Measurements from ENCODE around the gene MPDU1. TPM values are rescaled to one million over a fixed set of nuclear protein-coding genes. Genes with fewer than 3 reads are reported as not detected.

The MPDU1 gene
- total and polyA plus RNA-seq, 2 of the 13 experiments (the other 11 are each of a cell fraction or from before 2014, with no cell fraction given) = 112 to 167 TPM

DNA sequence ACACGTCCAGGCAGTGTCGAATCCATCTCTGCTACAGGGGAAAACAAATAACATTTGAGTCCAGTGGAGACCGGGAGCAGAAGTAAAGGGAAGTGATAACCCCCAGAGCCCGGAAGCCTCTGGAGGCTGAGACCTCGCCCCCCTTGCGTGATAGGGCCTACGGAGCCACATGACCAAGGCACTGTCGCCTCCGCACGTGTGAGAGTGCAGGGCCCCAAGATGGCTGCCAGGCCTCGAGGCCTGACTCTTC lies 11.4 kb upstream of the MPDU1 start (continued):
- TF ChIP-seq ZNF878 (CRISPR knock-in tag; IDR thresholded peaks at IDR 0.05) (no peak), ZNF569 (CRISPR knock-in tag; IDR thresholded peaks at IDR 0.05; ENCODE audit: borderline replicate concordance) (no peak), ZNF484 (CRISPR knock-in tag; IDR thresholded peaks at IDR 0.05; ENCODE audit: borderline replicate concordance, low read depth) (no peak), TOE1 (CRISPR knock-in tag; IDR thresholded peaks at IDR 0.05) (no peak; the same call in 1 of the 2 replicates), ZNF598 (CRISPR knock-in tag; IDR thresholded peaks at IDR 0.05; ENCODE audit: borderline replicate concordance) (peak; percentile 87; the same call in 1 of the 2 replicates), DNMT3B (CRISPR knock-in tag; conservative IDR thresholded peaks at IDR 0.05) (peak; percentile 88), JDP2 (CRISPR knock-in tag; IDR thresholded peaks at IDR 0.05; ENCODE audit: borderline replicate concordance) (no peak), ZNF614 (CRISPR knock-in tag; IDR thresholded peaks at IDR 0.05; ENCODE audit: borderline replicate concordance) (peak; percentile 56; the same call in 1 of the 2 replicates), GFI1 (CRISPR knock-in tag; IDR thresholded peaks at IDR 0.05; ENCODE audit: borderline replicate concordance) (no peak), ZNF292 (CRISPR knock-in tag; IDR thresholded peaks at IDR 0.05; ENCODE audit: borderline replicate concordance, low read depth) (no peak), ZNF350 (CRISPR knock-in tag; IDR thresholded peaks at IDR 0.05; ENCODE audit: borderline replicate concordance, low read depth) (no peak; the same call in 1 of the 2 replicates), GTF3A (CRISPR knock-in tag; conservative IDR thresholded peaks at IDR 0.05) (no peak; the same call in 1 of the 2 replicates), SNRNP70 (IDR thresholded peaks at IDR 0.05; ENCODE audit: low read depth, low read length) (no peak), ZNF792 (CRISPR knock-in tag; IDR thresholded peaks at IDR 0.05) (no peak), MTF1 (CRISPR knock-in tag; IDR thresholded peaks at IDR 0.05) (no peak), ZNF589 (CRISPR knock-in tag; conservative IDR thresholded peaks at IDR 0.05) (no peak; the same call in 1 of the 2 replicates), RARG (CRISPR knock-in tag; IDR thresholded peaks at IDR 0.05; ENCODE audit: low read depth) (no peak)
- TF ChIP-seq, protein P1, sequence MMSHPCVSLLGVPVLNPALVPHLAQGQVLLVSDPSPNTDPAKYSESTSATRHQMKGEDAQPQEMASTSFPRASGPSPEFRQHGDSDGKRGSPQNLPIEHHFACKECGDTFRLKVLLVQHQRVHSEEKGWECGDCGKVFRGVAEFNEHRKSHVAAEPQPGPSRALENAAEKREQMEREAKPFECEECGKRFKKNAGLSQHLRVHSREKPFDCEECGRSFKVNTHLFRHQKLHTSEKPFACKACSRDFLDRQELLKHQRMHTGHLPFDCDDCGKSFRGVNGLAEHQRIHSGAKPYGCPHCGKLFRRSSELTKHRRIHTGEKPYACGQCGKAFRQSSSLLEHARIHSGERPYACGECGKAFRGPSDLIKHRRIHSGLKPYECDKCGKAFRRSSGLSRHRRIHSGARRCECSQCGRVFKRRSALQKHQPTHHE (CRISPR knock-in tag; IDR thresholded peaks at IDR 0.05; ENCODE audit: borderline replicate concordance) = no peak
- TF ChIP-seq, protein P2, sequence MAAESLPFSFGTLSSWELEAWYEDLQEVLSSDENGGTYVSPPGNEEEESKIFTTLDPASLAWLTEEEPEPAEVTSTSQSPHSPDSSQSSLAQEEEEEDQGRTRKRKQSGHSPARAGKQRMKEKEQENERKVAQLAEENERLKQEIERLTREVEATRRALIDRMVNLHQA (CRISPR knock-in tag; IDR thresholded peaks at IDR 0.05) = no peak
- TF ChIP-seq, protein P3, sequence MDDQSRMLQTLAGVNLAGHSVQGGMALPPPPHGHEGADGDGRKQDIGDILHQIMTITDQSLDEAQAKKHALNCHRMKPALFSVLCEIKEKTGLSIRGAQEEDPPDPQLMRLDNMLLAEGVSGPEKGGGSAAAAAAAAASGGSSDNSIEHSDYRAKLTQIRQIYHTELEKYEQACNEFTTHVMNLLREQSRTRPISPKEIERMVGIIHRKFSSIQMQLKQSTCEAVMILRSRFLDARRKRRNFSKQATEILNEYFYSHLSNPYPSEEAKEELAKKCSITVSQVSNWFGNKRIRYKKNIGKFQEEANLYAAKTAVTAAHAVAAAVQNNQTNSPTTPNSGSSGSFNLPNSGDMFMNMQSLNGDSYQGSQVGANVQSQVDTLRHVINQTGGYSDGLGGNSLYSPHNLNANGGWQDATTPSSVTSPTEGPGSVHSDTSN (CRISPR knock-in tag; IDR thresholded peaks at IDR 0.05; ENCODE audit: borderline replicate concordance) = no peak
- TF ChIP-seq, protein P4, sequence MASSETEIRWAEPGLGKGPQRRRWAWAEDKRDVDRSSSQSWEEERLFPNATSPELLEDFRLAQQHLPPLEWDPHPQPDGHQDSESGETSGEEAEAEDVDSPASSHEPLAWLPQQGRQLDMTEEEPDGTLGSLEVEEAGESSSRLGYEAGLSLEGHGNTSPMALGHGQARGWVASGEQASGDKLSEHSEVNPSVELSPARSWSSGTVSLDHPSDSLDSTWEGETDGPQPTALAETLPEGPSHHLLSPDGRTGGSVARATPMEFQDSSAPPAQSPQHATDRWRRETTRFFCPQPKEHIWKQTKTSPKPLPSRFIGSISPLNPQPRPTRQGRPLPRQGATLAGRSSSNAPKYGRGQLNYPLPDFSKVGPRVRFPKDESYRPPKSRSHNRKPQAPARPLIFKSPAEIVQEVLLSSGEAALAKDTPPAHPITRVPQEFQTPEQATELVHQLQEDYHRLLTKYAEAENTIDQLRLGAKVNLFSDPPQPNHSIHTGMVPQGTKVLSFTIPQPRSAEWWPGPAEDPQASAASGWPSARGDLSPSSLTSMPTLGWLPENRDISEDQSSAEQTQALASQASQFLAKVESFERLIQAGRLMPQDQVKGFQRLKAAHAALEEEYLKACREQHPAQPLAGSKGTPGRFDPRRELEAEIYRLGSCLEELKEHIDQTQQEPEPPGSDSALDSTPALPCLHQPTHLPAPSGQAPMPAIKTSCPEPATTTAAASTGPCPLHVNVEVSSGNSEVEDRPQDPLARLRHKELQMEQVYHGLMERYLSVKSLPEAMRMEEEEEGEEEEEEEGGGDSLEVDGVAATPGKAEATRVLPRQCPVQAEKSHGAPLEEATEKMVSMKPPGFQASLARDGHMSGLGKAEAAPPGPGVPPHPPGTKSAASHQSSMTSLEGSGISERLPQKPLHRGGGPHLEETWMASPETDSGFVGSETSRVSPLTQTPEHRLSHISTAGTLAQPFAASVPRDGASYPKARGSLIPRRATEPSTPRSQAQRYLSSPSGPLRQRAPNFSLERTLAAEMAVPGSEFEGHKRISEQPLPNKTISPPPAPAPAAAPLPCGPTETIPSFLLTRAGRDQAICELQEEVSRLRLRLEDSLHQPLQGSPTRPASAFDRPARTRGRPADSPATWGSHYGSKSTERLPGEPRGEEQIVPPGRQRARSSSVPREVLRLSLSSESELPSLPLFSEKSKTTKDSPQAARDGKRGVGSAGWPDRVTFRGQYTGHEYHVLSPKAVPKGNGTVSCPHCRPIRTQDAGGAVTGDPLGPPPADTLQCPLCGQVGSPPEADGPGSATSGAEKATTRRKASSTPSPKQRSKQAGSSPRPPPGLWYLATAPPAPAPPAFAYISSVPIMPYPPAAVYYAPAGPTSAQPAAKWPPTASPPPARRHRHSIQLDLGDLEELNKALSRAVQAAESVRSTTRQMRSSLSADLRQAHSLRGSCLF (CRISPR knock-in tag; IDR thresholded peaks at IDR 0.05; ENCODE audit: borderline replicate concordance) = no peak; the same call in 1 of the 2 replicates

Measured in HepG2 (cell line).